ENCODE measurements around the gene MORC2. TPM values are rescaled to one million over a fixed set of nuclear protein-coding genes. Genes with fewer than 3 reads are reported as not detected.
A peak's percentile ranks its signal among the peaks of the same experiment; 100 is the strongest.

The MORC2 gene
- total and polyA plus RNA-seq, 4 donors, result 4.2 to 12.0 (median 9.8) TPM

DNA sequence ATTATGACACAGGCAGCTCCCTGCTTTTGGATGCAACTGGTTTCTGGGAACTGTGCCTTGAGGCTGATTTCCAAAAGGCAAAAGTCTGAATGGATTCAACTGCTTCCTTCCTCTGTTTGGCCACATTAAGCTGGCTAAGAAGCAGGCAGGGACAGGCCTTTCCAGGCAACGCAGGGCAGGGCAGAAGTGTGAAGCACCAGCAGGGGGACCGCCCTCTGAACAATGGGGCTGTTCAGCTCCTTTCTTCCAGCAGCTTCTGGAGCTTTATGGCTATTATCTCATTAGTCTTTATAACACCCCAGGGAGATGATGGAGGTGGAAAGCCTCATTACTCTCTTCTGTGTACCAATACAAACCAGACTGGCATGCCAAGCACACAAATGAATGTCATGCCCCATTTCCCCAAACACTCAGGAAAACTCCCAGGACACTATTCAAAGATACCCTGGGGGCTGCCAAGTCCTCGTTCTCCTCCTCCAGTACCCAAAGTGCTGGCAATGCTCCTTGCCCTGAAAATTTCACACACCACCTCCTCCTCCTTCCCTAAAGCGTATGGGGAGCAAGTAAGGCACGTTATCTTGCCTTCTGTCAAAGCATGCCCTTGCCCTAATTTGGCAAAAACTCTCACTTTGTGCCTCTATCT is 21.3 kb downstream of the MORC2 start:
- H3K4me3 ChIP-seq (ENCODE audit: low read depth in 1 of 3, low read length in 3 of 3), result no peak overlapping the region
- no peaks in the 10 kb centered on the region for H3K9me3 ChIP-seq (ENCODE audit: control insufficient read depth in 4 of 4, low read length in 3 of 4)
- no peaks in the 10 kb centered on the region for H3K27me3 ChIP-seq (ENCODE audit: control insufficient read depth in 4 of 4, insufficient read depth in 4 of 4, low read length in 3 of 4)
- H3K4me1 ChIP-seq (ENCODE audit: control insufficient read depth in 4 of 4, insufficient read depth in 4 of 4, low read length in 3 of 4), result no peaks in the 10 kb centered on the region
- no peak for DNase-seq (ENCODE audit: low spot score)
- H3K36me3 ChIP-seq (ENCODE audit: control insufficient read depth in 4 of 4, insufficient read depth in 3 of 4, low read depth in 1 of 4, low read length in 3 of 4), result peaks cover 4 to 69% (median 53%) of the 10 kb centered on the region in 4 donors
- no peak for TF ChIP-seq RXRA (IDR thresholded peaks at IDR 0.05)
- TF ChIP-seq RAD21 (IDR thresholded peaks at IDR 0.05), result peak in 1 of 2 donors; percentile 5
- H3K9ac ChIP-seq (ENCODE audit: low read depth in 1 of 2, low read length in 2 of 2), result no peak overlapping the region
- H3K27ac ChIP-seq (ENCODE audit: low read depth in 1 of 2, low read length in 2 of 2), result no peak overlapping the region
- WGBS, result 81% methylated on average over 5 of the region's 5 CpGs

DNA sequence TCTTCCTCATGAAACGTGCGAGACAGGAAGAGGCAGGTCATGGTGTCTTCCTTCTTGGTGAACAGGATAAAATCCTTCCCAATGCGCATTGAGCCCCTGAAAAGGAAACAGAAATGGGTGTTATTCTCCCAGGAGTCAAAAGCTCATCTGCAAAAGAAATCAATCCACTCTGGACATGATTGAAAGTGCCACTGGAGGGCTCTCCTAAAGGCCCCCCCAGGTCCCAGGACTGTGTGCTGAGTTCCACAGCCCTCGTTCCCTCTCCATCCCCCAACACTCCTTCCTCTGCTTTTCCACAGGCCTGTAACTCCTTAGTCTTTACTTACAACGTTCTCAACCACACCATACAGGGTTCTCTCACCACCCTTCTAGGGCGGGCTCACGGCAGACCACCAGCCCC is 22.2 kb downstream of the MORC2 start:
- Histone ChIP-seq H3K27me3 (ENCODE audit: control insufficient read depth in 4 of 4, insufficient read depth in 4 of 4, low read length in 3 of 4) (no peaks in the 10 kb centered on the region), H3K27ac (ENCODE audit: low read depth in 1 of 2, low read length in 2 of 2) (no peak overlapping the region), H3K9me3 (ENCODE audit: control insufficient read depth in 4 of 4, low read length in 3 of 4) (no peaks in the 10 kb centered on the region), H3K9ac (ENCODE audit: low read depth in 1 of 2, low read length in 2 of 2) (no peak overlapping the region), H3K36me3 (ENCODE audit: control insufficient read depth in 4 of 4, insufficient read depth in 3 of 4, low read depth in 1 of 4, low read length in 3 of 4) (peaks cover 10 to 78% (median 63%) of the 10 kb centered on the region in 4 donors), H3K4me3 (ENCODE audit: low read depth in 1 of 3, low read length in 3 of 3) (no peak overlapping the region), H3K4me1 (ENCODE audit: control insufficient read depth in 4 of 4, insufficient read depth in 4 of 4, low read length in 3 of 4) (no peaks in the 10 kb centered on the region)
- DNase-seq (ENCODE audit: low spot score), result no peak
- TF ChIP-seq GABPA (IDR thresholded peaks at IDR 0.05 in 1 of 2, conservative IDR thresholded peaks at IDR 0.05 in 1 of 2) (no peak), FOXA1 (IDR thresholded peaks at IDR 0.05) (no peak)
- WGBS, result 71% methylated on average over 7 of the region's 7 CpGs

- TF ChIP-seq NR2F2 (IDR thresholded peaks at IDR 0.05), result no peak
- no peak for TF ChIP-seq REST (IDR thresholded peaks at IDR 0.05)
- TF ChIP-seq CTCF (IDR thresholded peaks at IDR 0.05; ENCODE audit: low read depth, low read length, missing input control), result no peak
- no peak for TF ChIP-seq JUND (IDR thresholded peaks at IDR 0.05)
- no peak for TF ChIP-seq RXRA (IDR thresholded peaks at IDR 0.05)
- no peak for TF ChIP-seq TAF1 (conservative IDR thresholded peaks at IDR 0.05)
- no peak for TF ChIP-seq FOXA1 (IDR thresholded peaks at IDR 0.05)
- no peak for TF ChIP-seq MAX (IDR thresholded peaks at IDR 0.05)
- TF ChIP-seq YY1 (IDR thresholded peaks at IDR 0.05), result no peak
- no peak for TF ChIP-seq ZBTB33 (IDR thresholded peaks at IDR 0.05)
- TF ChIP-seq FOXA2 (IDR thresholded peaks at IDR 0.05), result no peak
- no peak for TF ChIP-seq HNF4G (IDR thresholded peaks at IDR 0.05)
- TF ChIP-seq EGR1 (IDR thresholded peaks at IDR 0.05; ENCODE audit: low read depth in 2 of 2), result no peak
- TF ChIP-seq RAD21 (IDR thresholded peaks at IDR 0.05), result no peak
- Histone ChIP-seq H3K27me3 (ENCODE audit: control insufficient read depth in 4 of 4, insufficient read depth in 4 of 4, low read length in 3 of 4) (no peaks in the 10 kb centered on the region), H3K9ac (ENCODE audit: low read depth in 1 of 2, low read length in 2 of 2) (no peak overlapping the region), H3K4me1 (ENCODE audit: control insufficient read depth in 4 of 4, insufficient read depth in 4 of 4, low read length in 3 of 4) (no peaks in the 10 kb centered on the region), H3K4me3 (ENCODE audit: low read depth in 1 of 3, low read length in 3 of 3) (no peak overlapping the region), H3K36me3 (ENCODE audit: control insufficient read depth in 4 of 4, insufficient read depth in 3 of 4, low read depth in 1 of 4, low read length in 3 of 4) (peaks cover 10 to 83% (median 67%) of the 10 kb centered on the region in 4 donors), H3K9me3 (ENCODE audit: control insufficient read depth in 4 of 4, low read length in 3 of 4) (no peaks in the 10 kb centered on the region), H3K27ac (ENCODE audit: low read depth in 1 of 2, low read length in 2 of 2) (no peak overlapping the region)
- 95% methylated on average over 2 of the region's 2 CpGs for WGBS
- no peak for DNase-seq (ENCODE audit: low spot score)
Measured at GRCh38 chr22:30945653-30946052, 22.9 kb downstream of the MORC2 start.
